IPS DF 4.7 (cell line): ENCODE results near the gene GRK5.
"Not testable (repeated sequence)": the region's sequence is repeated elsewhere in the genome, so short reads cannot be mapped to it uniquely, and the experiment has no call there.

Experiments
- DNase-seq: peaks from one replicate; pipeline ENCODE4 v3.0.0-alpha.2; 2013; ENCODE audit warnings: low spot score; ENCODE audit errors: extremely low read depth

Gene GRK5

GRCh38 chr10:119272736-119273135 lies 65.4 kb downstream of the GRK5 start:
- no peak for DNase-seq

DNA sequence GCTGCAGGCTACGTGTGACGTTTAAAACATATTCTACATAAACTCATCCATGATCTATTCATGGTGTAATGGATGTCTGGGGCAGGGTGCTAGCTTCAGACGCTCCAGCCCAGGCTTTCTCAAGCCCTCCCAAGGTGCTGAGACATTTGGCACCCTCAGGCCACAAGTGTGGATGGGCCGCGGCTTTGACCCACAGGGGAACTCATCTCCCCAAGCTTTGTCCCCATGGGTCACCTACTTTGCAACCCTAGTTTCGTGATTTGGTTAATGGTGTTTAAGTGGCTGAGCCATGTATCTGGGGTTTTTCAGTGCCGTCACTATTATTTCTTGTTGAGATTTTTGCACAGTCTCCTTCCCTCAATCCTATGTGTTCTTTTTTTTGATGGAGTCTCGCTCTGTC lies 66.0 kb downstream of the GRK5 start:
- DNase-seq, result no peak

- DNase-seq, result no peak
These were observed 67.2 kb downstream of the GRK5 start for GRCh38 chr10:119274519-119275045.

DNA sequence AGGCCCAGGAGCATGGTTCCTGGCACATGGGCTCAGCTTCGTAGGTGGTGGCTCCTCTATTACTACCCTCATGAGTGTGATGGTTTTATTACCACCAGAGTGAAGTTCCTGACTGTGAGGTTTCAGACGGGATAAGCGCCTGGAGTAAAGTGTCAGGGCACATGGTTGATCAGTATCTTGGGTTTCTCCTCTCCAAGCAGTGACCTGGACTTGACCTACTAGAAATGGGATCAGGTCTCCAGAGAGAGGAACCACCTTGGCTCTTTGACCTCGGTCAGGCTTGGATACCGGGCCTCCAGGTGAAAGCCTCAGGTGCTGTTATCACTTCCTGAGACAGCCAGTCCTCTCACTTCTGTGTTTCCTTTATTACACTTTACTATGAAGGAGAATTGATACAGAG lies 67.7 kb downstream of the GRK5 start:
- no peak for DNase-seq

DNA sequence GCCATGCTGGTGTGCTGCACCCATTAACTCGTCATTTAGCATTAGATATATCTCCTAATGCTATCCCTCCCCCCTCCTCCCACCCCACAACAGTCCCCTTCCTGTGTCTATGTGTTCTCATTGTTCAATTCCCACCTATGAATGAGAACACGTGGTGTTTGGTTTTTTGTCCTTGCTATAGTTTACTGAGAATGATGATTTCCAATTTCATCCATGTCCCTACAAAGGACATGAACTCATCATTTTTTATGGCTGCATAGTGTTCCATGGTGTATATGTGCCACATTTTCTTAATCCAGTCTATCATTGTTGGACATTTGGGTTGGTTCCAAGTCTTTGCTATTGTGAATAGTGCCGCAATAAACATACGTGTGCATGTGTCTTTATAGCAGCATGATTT lies 68.8 kb downstream of the GRK5 start:
- not testable (repeated sequence) for DNase-seq

- no peak for DNase-seq
These were observed 70.8 kb downstream of the GRK5 start for GRCh38 chr10:119278126-119278709.

DNA sequence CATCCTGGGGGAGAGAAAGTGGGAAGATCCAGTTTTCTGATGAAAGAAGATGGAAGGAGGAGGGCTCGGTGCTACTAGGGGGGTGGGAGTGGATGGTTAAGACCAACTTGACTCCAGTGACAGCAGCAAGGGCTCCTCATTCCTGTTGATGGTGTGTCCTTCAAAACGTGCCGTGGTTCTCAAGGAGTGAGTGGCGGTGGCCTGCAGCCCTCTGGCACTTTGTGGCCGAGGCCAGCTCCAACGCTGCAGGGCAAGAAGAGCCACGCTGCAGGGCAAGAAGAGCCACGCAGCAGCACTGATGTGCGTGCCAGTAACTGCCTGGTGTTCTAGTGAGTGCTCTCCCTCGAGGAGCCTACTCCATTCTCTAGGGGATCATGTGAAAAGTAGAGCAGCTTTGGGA lies 72.1 kb downstream of the GRK5 start:
- DNase-seq, result no peak

DNA sequence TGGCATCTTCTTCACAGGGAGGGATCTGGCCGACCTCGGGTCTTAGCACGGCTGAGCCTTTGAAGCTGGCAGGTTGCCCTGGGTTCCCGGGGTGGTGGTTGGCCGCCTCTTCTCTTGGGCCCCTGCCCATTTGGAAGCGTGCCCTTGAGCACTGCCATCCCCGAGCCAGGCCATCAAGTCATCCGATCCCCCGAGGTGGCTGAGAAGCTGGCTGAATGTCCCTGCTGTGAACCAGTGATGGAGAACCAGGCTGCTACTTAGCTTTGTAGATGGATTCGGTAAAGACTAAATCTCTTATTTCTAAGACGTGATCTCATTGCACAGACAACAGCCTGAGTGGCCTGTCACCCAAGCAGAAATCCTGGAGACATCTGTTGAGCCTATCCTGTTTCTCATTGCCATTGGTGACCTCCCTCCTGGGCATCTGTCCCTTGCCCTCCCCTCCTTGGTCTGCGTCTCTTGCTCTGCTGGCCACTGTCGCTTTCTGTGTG lies 74.3 kb downstream of the GRK5 start:
- DNase-seq, result no peak

DNA sequence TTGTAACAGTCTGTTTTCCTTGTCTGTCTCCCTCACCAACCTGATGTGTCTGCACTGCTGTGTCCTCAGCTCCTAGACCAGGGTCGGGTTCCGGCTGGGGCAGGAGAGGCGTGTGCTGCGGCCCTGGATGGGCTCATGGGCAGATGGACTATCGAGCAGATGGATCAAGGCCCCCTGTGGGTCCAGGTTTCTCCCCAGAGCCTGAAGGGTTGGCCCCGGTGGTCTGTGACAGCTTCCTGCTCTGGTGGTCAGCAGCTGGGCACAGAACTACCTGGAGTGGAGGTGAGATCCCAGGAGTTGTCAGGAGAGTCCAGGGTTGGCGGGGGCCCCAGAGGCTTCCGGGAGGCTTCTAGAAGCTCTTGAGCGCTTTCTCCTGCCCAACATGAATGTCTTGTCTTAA lies 75.1 kb downstream of the GRK5 start:
- DNase-seq, result no peak

- DNase-seq, result no peak
These were observed 76.0 kb downstream of the GRK5 start for GRCh38 chr10:119283387-119283786.

DNA sequence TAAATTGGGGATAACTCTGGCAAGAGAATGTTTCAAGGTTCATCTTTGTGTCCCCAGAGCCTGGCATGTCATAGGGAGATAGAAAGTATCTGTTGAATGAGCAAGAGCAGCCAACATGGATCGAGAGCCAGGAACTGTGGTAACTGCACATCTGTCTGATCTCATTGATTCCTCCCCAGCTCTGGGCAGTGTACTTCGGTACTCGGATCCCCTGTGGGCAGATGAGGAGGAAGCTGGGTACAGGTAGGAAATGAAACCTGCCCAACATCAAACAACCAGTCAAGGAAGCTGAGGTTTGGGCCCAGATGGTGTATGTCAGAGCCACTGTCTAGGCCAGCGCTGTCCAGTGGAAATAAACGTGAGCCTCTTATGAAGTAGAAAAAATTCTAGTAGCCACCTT lies 76.4 kb downstream of the GRK5 start:
- DNase-seq, result no peak

DNA sequence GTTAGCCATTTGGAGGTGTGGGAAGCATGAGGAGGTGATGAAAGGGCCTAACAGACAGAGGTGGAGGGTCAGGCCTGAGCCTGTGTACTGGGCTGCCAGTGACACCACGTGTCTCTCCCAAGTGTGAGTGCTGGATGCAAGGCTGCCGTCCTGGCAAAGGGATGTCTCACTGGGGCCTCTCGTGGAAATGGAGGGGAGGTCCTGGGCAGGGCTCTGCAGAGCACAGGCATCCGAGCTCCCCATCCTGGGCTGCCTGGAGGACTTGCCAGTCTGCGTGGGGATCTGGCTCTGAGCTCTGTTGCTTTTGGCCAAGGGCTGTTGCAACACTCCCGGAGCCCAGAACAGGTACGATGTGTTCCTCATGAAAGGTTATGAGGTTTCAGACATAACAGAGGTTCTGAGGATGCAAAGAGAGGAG lies 77.3 kb downstream of the GRK5 start:
- no peak for DNase-seq

DNA sequence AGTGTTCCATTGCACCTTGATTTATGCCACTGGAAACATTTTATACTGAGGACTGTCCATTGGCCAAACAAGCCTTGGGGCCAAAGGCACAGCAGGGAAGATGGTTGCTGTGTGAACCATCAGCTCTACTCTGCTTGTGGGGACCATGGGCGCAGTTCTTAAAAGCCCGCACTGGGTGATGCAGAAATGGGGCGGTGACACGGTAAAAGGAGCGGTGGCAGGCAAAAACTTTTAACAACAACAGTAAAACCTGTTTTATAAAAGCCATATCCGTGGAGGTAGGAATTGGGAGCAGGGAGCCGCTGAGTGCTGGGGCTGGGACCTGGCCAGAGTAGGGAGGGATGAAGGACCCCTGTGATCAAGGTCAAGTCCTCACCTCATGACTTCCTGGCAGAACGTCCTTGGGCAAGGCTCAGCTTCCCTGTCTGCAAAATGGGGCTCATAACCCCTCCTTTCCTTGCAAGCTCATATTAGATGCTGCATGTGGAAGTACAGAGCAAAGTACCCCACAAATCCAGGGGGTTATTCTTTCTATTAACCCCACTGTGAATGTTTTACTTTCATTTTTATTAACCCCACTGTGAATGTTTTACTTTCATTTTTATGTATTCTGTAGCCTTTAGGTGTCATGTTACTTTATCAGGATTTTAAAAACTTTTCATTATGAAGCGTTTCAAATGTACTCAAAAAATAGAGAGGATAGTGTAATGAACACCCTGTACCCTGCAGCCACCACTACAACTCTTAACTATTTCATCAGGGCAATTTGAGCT lies 78.3 kb downstream of the GRK5 start:
- no peak for DNase-seq

DNA sequence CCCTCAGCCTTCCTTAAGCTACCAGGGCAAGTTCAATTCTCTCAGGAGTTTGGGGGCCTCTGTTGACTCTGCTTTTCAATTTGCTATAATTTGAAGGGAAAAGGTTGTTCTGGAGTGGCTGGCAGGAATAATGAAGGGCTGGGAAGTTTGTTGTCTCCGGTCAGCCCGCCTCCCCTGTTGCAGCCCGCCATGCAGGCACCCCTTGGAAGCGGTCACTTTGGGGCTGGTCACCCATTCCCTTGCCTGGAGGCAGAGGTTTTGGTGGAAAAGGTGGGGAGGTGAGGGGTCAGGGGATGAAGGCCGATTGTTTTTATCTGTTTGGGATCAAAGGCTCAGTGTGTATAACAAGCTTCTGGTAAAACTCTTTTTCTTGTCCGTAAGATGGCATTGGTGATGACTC lies 79.1 kb downstream of the GRK5 start:
- no peak for DNase-seq

DNA sequence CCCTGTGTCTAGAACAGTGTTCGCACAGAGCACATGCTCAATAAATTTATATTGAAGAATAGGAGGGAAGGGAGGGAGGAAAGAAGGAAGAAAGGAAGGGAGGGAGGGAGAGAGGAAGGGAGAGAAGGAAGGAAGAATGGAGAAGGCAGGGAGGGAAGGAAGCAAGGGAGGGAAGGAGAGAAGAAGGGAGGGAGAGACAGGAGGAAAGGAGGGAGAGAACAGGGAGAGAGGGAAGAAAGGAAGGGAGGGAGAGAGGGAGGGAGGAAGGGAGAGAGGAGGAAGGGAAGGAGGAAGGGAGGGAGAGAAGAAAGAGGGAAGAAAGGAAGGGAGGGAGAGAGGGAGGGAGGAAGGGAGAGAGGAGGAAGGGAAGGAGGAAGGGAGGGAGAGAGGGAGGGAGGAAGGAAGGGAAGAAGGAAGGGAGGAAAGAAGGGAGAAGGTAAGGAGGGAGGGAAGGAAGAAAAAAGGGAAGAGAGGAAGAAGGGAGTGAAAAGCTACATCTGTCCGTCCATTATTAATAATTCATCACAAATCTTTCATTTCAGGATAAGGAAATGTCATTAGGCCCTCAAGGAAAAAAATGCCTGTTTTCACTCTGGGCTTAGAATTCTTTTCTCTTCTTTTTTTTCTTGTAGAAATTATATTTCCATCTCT lies 79.7 kb downstream of the GRK5 start:
- DNase-seq, result no peak

DNA sequence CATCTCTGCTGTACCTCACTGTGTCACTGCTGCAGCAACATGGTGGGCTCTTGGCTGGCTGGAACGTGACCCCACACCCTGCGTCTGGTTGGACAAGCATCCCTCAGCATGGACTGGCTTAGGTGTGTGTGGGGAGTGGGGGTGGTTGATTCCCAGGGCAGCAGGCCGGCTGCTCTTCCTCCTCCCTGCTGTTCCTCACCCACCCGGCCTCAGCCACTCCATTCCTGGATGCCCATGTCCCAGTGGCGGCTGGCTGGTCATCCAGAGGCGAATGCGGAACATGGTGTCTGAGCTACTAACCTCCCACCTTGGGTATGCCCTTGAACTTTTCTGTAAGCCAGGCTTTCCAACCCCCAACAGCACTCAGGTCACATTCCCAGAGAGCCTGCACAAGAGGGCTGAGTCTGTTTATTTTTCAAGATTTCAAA lies 81.2 kb downstream of the GRK5 start:
- DNase-seq, result no peak

DNA sequence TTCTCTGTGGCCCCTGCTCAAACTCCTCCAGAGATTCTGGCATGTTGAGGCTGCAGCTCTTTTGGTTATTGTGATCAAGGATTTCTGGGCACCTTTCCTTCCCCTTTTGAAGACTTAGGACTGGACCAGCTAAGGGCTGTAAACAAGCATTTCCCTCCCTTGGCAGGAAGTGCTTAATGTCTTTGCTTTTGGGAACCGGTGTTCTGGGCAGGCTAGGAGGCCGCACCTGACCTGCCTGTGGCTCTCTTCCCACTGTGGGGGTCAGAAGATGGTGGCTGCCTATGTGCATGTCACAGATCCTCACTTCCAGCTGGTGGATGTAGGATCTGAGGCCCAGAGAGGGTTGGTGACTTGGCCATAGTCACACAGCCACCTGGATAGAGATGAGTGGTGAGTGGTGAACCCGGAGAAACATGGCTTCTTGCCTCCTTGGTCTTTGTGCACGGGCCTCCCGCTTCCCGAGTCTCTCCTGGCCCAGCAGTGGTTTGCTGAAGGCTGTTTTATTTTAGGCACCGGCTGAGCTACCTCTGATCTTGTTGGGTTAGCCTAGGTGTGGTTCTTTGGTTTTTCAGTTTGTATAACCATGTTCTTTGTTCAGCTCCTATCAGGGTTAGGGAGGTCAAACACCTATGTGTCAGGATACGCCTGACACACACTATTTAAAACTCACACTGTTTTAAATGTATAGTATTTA lies 82.0 kb downstream of the GRK5 start:
- no peak for DNase-seq

- no peak for DNase-seq
These were observed 83.1 kb downstream of the GRK5 start for GRCh38 chr10:119290301-119291048.

DNA sequence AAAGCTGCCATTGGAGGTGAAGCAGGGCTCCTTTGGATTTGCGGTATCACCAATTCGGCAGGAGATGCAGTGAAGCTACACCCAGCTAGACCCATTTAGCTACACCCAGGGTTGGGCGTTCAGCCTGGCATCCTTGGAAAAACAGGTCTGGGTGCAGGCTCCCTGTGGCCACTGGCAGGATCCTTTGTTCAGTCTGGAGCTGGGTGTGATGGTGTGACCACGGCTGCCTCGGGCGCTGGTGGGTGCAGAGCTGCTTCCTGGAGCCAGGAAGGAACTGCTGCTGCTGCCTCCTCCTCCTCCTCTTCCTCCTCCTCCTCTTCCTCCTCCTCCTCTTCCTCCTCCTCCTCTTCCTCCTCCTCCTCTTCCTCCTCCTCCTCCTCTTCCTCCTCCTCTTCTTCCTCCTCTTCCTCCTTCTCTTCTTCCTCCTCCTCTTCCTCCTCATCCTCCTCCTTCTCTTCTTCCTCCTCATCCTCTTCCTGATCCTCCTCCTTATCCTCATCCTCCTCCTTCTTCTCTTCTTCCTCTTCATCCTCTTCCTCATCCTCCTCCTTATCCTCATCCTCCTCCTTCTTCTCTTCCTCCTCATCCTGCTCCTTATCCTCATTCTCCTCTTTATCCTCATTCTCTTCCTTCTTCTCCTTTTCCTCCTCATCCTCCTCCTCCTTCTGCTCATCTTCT lies 84.0 kb downstream of the GRK5 start:
- no peak for DNase-seq

GRCh38 chr10:119292968-119293760 lies 85.8 kb downstream of the GRK5 start:
- DNase-seq, result no peak
